H1 (cell line): ENCODE measurements around the gene DNAAF3.

ENCODE experiments used
- CEBPB ChIP-seq: IDR thresholded peaks from 2 replicates; pipeline ENCODE4 v1.6.1; 2012; ENCODE audit warnings: low read depth, low read length
- CHD2 ChIP-seq: IDR thresholded peaks from 2 replicates; pipeline ENCODE4 v1.6.1; 2012; ENCODE audit warnings: low read length, improper control_type of control experiment
- CREB1 ChIP-seq: IDR thresholded peaks from 2 replicates; pipeline ENCODE4 v1.6.1; 2012; ENCODE audit warnings: inconsistent platforms
- EP300 ChIP-seq, 2 experiments: IDR thresholded peaks; 1 replicate in 1 of 2; 2 replicates in 1 of 2; pipeline ENCODE4 v1.6.1; 2011 to 2012; ENCODE audit warnings: low read depth in 2 of 2, low read length in 2 of 2, mild to moderate bottlenecking in 2 of 2, borderline replicate concordance in 1 of 2, inconsistent platforms in 1 of 2, moderate library complexity in 1 of 2
- EZH2 ChIP-seq: fragments of 200-600 bp; sonication (generic); IDR thresholded peaks from 2 replicates; pipeline ENCODE4 v1.7.1; 2012; ENCODE audit warnings: low read depth, mild to moderate bottlenecking, moderate library complexity, low read length, inconsistent platforms; ENCODE audit not compliant: severe bottlenecking
- POLR2A ChIP-seq, 2 experiments: IDR thresholded peaks; 1 replicate in 1 of 2; 2 replicates in 1 of 2; pipeline ENCODE4 v1.6.1; 2011; ENCODE audit warnings: low read depth in 2 of 2, low read length in 2 of 2, mild to moderate bottlenecking in 2 of 2; ENCODE audit errors: control extremely low read depth in 1 of 2
- POLR2AphosphoS5 ChIP-seq: IDR thresholded peaks from 2 replicates; pipeline ENCODE4 v1.6.1; 2011; ENCODE audit warnings: low read depth, low read length
- RAD21 ChIP-seq, 2 experiments: IDR thresholded peaks in 1 of 2; conservative IDR thresholded peaks in 1 of 2; 2 replicates each; pipeline ENCODE4 v1.6.1; 2011; ENCODE audit warnings: low read depth in 2 of 2, low read length in 2 of 2, improper control_type of control experiment in 1 of 2, inconsistent platforms in 1 of 2, mild to moderate bottlenecking in 1 of 2, moderate library complexity in 1 of 2
- RXRA ChIP-seq: IDR thresholded peaks from 2 replicates; pipeline ENCODE4 v1.6.1; 2011; ENCODE audit warnings: low read depth, mild to moderate bottlenecking, low read length, moderate library complexity; ENCODE audit not compliant: insufficient read depth
- SUZ12 ChIP-seq: fragments of 200-600 bp; sonication (generic); IDR thresholded peaks from 2 replicates; pipeline ENCODE4 v1.6.1; 2012; ENCODE audit warnings: mild to moderate bottlenecking, inconsistent platforms, low read length, moderate library complexity, mixed read lengths
- TAF1 ChIP-seq: IDR thresholded peaks from 2 replicates; pipeline ENCODE4 v1.6.1; 2011; ENCODE audit warnings: mild to moderate bottlenecking, low read depth, low read length
- TF ChIP-seq, protein P1 (sequence below), 3 experiments: IDR thresholded peaks; 1 replicate in 2 of 3; 2 replicates in 1 of 3; pipeline versions ENCODE4 v1.5.1 to v1.6.1; 2011; ENCODE audit warnings: low read length in 3 of 3, mild to moderate bottlenecking in 3 of 3, inconsistent platforms in 2 of 3, low read depth in 1 of 3, moderate library complexity in 1 of 3; ENCODE audit not compliant: insufficient read depth in 1 of 3; ENCODE audit errors: control extremely low read depth in 1 of 3
- TF ChIP-seq, protein P2 (sequence below): IDR thresholded peaks from 2 replicates; pipeline ENCODE4 v1.6.1; 2011; ENCODE audit warnings: low read length, improper control_type of control experiment
- TF ChIP-seq, protein P3 (sequence below): IDR thresholded peaks from 2 replicates; pipeline ENCODE4 v1.6.1; 2012; ENCODE audit warnings: inconsistent platforms

DNA sequence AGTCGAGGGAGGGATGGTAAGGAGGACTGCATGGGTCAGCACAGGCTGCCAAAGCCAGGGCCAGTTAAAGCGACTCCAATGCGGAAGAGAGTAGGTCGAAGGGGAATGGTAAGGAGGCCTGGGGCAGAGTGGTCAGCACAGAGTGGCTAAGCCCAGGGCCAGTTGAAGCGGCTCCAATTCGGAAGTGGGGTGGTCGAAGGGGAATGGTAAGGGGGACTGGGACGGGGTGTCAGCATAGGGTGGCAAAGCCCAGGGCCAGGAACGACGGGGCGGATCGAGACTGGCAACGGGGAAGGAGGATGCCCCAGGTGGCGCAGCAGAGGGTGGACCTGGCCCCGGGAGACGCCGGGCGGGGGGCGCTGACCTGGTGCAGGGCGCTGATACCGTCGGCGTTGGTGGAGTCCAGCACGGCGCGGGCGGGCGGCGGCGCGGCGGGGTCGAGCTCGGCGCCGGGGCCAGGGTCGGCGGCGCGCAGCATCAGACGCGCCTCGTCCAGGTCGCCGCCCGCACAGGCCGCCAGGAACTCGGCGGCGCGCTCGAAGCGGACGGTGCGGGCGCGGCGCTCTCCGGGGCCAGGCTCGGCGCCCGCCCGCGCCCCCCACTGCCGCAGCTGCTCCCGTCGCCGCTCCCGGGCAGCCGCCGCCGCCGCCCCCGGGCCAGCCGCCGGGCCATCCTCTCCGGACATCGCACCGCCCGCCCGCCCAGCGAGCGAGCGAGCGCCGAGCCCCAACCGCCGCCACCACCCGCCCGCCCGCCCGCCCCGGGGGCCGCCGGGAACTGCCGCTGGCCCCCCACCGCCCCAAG, 49.4 kb downstream of the DNAAF3 start, which contains the start of gene PPP1R12C:
- TF ChIP-seq EZH2 (no peak), EP300 (IDR thresholded peaks at IDR 0.05; ENCODE audit: borderline replicate concordance in 1 of 2, low read depth in 2 of 2, low read length in 2 of 2) (no peak), CEBPB (no peak), SUZ12 (no peak), RXRA (no peak), POLR2A (IDR thresholded peaks at IDR 0.05; ENCODE audit: control extremely low read depth in 1 of 2, low read depth in 2 of 2, low read length in 2 of 2) (no peak), CREB1 (no peak), TAF1 (no peak), POLR2AphosphoS5 (no peak), RAD21 (IDR thresholded peaks at IDR 0.05 in 1 of 2, conservative IDR thresholded peaks at IDR 0.05 in 1 of 2; ENCODE audit: low read depth in 2 of 2, low read length in 2 of 2) (no peak), CHD2 (no peak)
- TF ChIP-seq, protein P1, sequence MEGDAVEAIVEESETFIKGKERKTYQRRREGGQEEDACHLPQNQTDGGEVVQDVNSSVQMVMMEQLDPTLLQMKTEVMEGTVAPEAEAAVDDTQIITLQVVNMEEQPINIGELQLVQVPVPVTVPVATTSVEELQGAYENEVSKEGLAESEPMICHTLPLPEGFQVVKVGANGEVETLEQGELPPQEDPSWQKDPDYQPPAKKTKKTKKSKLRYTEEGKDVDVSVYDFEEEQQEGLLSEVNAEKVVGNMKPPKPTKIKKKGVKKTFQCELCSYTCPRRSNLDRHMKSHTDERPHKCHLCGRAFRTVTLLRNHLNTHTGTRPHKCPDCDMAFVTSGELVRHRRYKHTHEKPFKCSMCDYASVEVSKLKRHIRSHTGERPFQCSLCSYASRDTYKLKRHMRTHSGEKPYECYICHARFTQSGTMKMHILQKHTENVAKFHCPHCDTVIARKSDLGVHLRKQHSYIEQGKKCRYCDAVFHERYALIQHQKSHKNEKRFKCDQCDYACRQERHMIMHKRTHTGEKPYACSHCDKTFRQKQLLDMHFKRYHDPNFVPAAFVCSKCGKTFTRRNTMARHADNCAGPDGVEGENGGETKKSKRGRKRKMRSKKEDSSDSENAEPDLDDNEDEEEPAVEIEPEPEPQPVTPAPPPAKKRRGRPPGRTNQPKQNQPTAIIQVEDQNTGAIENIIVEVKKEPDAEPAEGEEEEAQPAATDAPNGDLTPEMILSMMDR (IDR thresholded peaks at IDR 0.05; ENCODE audit: control extremely low read depth in 1 of 3, insufficient read depth in 1 of 3, low read depth in 1 of 3, low read length in 3 of 3), result no peak
- TF ChIP-seq, protein P2, sequence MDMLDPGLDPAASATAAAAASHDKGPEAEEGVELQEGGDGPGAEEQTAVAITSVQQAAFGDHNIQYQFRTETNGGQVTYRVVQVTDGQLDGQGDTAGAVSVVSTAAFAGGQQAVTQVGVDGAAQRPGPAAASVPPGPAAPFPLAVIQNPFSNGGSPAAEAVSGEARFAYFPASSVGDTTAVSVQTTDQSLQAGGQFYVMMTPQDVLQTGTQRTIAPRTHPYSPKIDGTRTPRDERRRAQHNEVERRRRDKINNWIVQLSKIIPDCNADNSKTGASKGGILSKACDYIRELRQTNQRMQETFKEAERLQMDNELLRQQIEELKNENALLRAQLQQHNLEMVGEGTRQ, result no peak
- TF ChIP-seq, protein P3, sequence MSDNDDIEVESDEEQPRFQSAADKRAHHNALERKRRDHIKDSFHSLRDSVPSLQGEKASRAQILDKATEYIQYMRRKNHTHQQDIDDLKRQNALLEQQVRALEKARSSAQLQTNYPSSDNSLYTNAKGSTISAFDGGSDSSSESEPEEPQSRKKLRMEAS, result no peak
